Stimulated activated CD4-positive, alpha-beta T cell treated with anti-CD3 and anti-CD28 coated beads, Interleukin-1b, Interleukin-23, amount 100 ng/mL, for 4 hours (primary cell): ENCODE measurements around the gene MCAM.

Experiments used
- DNase-seq, 2 donors: peaks; one replicate each; pipeline ENCODE4 v3.0.0-alpha.2; 2020; ENCODE audit warnings: low read depth in 2 of 2

Gene MCAM

GRCh38 chr11:119262668-119263351, 54.1 kb downstream of the MCAM start:
- no peak for DNase-seq

DNA sequence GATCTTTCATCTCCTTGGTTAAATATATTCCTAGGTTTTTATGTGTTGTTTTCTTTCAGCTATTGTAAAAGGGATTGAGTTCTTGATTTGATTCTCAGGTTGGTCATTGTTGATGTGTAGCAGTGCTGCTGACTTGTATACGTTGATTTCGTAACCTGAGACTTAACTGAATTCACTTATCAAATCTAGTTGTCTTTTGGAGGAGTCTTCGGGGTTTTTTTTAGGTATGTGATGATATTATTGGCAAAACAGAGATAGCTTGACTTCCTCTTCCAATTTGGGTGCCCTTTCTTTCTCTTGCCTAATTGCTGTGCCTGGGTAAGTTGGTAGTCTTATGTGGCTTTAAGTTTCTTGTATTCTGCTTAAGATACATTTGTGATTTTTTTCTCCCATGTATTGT, 57.9 kb downstream of the MCAM start:
- no peak for DNase-seq
